Measurements from ENCODE around the gene PPDPF.

Gene PPDPF

GRCh38 chr20:63532449-63532971 is 11.9 kb downstream of the PPDPF start:
- no peak for TF ChIP-seq CTCF (IDR thresholded peaks at IDR 0.05; ENCODE audit: insufficient read depth, missing control alignments)
- no peak for FAIRE-seq
- DNase-seq (ENCODE audit: insufficient read length, low spot score), result no peak

DNA sequence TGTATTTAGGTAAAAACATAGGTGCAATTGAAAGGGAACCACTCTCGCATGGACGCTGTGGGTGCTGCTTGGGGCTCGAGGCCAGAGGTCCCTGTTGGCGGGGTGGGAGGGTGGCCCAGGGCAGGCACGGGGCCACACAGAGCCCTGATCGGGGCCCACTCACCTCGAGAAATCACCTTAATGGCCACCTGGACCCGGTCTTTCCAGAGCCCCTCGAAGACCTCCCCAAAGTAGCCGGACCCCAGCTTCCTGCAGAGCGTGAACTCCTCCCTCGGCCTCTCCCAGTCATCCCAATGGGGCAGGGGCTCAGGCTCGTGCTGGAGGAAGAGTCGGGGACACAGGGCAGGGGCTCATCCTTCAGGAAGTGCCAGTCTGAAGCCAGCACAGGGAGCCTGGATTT is 12.8 kb downstream of the PPDPF start:
- no peak for DNase-seq (ENCODE audit: insufficient read length, low spot score)
- FAIRE-seq, result no peak
- no peak for TF ChIP-seq CTCF (IDR thresholded peaks at IDR 0.05; ENCODE audit: insufficient read depth, missing control alignments)

- DNase-seq (ENCODE audit: insufficient read length, low spot score) (no peak), FAIRE-seq (no peak)
- TF ChIP-seq CTCF (IDR thresholded peaks at IDR 0.05; ENCODE audit: insufficient read depth, missing control alignments), result no peak
Measured at GRCh38 chr20:63533871-63534393, 13.4 kb downstream of the PPDPF start.

DNA sequence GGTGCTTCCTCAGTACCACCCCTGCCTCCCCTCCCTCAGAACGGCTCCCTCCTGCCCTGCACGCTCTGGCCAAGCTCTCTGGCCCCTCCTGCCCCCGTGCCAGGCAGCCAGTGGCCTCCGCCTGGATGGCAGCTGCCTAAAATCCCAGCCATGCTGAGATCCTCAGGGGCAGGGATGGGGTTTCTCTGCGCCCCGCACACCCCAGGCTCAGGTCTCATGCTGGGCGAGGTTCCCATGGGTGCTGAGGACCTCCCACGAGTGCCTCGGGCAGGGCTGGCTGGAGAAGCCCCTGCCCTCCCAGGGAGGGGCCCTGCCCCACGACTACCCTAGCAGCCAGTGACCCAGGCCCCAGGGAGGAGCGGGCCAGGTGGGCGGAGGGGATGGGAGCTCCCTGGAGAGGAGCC is 13.9 kb downstream of the PPDPF start:
- DNase-seq (ENCODE audit: insufficient read length, low spot score) (no peak), FAIRE-seq (no peak)
- TF ChIP-seq CTCF (IDR thresholded peaks at IDR 0.05; ENCODE audit: insufficient read depth, missing control alignments), result no peak

- TF ChIP-seq CTCF (IDR thresholded peaks at IDR 0.05; ENCODE audit: insufficient read depth, missing control alignments), result no peak
- FAIRE-seq (no peak), DNase-seq (ENCODE audit: insufficient read length, low spot score) (no peak)
Measured at GRCh38 chr20:63534831-63535651, 14.5 kb downstream of the PPDPF start.

GRCh38 chr20:63536241-63536977 is 15.8 kb downstream of the PPDPF start:
- no peak for TF ChIP-seq CTCF (IDR thresholded peaks at IDR 0.05; ENCODE audit: insufficient read depth, missing control alignments)
- DNase-seq (ENCODE audit: insufficient read length, low spot score) (no peak), FAIRE-seq (no peak)
